NK-92 (cell line): ENCODE data around the gene SLC35G6.
"Not testable (repeated sequence)": the region's sequence is repeated elsewhere in the genome, so short reads cannot be mapped to it uniquely, and the experiment has no call there.

ENCODE experiments used
- DNase-seq: peaks from one replicate; lab custom pipeline; 2025; ENCODE audit not compliant: unreplicated experiment; lab: John Stamatoyannopoulos, UW

Gene SLC35G6

GRCh38 chr17:7460850-7461660, 20.2 kb upstream of the SLC35G6 start:
- DNase-seq, result no peak

DNA sequence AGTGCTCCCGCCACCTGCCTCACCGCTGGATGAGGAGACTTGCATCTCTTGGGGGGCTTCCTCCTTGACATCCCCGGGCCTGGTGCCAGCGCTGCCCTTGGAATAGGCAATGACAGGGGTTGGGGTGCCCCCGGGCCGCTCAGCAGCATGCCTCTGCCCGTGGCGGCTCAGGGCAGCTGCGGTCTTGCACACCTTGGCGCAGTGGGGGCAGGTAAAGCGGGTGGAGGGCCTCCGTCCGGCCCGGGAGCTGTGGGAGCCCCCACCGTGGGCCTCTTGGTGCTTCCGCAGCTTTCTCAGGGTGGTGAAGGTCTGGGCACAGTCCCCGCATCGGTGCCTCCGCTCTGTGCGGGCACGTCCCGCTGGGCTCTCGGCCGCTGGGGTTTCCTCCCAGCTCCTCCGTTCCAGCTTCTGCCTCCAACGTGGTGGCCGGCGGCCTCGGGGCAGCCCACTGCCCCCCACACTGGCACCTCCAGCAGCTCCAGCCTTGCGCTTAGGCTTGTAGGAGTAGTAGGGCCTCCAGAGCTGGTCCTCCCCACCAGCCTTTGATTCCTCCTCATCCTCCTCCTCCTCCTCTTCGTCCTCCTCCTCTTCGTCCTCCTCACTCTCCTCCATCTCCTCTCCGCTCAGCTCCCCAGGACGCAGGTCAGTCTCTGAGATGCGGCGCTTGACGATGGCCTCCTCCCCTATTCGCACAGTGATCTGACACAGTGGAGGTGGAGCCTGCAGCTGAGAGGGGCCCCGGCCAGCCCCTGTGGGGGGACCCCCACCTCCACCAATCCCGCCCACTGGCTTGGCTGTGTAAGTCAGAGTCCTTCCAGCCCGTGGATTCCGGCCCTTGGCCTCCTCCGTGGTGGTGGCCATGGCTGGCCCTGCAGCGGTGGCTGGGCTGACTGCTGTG, 18.5 kb upstream of the SLC35G6 start:
- DNase-seq, result no peak

- no peak for DNase-seq
These were observed 17.8 kb upstream of the SLC35G6 start for GRCh38 chr17:7463372-7463846.

GRCh38 chr17:7464081-7464480, 17.2 kb upstream of the SLC35G6 start:
- no peak for DNase-seq

- no peak for DNase-seq
These were observed 15.5 kb upstream of the SLC35G6 start for GRCh38 chr17:7465597-7466275.

DNA sequence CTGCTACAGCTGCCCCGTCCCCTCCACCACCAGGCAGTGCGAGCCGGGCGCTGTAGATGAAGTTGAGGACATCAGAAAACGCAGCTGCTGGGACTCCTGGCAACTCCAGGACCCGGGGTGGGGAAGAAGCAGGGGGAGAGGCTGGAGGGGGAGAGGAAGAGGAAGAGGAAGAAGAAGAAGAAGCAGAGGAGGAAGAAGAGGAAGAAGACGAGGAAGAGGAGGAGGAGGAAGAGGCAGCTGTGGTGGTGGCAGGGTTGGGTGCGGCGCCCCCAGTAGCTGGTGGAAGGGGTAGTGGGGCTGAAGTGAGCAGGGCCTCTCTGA, 15.0 kb upstream of the SLC35G6 start:
- no peak for DNase-seq

DNA sequence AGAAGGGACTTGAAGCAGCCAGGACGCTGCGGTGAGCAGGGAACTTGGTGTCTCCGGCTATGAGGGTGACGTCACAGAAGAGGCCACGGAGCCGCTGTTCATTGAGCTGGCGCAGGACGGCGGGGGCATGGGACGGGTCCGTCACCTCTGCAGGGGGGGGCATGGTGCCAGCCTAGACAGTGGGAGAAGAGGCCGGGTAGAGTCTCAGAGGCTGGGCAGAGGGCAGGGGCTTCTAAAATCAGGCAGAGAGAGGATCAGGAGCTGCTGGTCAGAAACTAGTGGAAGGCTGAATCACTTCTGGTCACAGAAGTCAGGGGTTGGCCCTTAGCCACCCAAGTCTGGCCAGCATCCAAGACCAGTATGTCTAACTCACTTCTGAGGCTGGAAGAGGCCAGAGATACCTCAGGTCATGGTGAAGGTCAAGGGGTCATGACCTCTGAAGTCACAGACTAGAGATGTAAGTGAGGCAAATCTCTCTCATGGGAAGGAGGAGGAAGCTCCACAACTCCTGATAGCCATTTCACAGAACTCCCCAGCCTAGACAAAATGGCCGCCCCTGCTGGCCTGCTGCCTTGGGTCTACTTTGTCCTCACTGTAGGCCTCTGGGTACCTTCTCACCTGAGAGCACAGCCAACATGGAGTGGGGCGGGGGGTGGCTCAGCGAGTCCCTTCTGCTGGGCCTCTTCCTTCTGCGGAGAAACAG, 14.5 kb upstream of the SLC35G6 start:
- no peak for DNase-seq

GRCh38 chr17:7467498-7467897, 13.7 kb upstream of the SLC35G6 start:
- no peak for DNase-seq

GRCh38 chr17:7468290-7468689, 13.0 kb upstream of the SLC35G6 start:
- no peak for DNase-seq

DNA sequence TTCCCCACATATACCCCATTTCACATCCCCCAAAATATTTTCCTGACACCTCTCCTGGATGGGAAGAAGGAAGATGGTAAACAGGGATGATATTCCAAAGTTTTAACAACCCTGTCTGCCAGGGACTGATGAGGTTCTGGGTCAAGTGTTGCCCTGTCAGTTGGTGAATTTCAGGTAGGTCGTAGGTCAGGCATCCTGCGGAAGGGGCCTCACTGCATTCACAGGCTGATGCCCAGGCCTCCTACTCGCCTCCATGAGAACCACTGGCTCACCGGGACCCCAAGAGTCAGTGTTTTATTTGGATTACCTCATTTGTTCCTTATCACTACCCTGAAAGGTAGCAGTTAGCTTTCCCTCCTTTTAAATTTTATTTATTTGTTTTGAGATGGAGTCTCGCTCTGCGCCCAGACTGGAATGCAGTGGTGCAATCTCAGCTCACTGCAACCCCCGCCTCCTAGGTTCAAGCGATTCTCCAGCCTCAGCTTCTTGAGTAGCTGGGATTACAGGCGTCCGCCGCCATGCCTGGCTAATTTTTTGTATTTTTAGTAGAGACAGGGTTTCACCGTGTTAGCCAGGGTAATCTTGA, 12.3 kb upstream of the SLC35G6 start:
- no peak for DNase-seq

DNA sequence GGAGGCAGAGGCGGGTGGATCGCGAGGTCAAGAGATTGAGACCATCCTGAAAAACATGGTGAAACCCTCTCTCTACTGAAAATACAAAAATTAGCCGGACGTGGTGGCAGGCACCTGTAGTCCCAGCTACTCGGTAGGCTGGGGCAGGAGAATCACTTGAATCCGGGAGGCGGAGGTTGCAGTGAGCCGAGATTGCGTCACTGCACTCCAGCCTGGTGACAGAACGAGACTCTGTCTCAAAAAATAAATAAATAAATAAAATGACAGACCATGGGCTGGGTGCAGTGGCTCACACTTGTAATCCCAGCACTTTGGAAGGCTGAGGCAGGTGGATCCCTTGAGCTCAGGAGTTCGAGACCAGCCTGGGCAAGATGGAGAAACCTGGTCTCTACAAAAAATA, 11.4 kb upstream of the SLC35G6 start:
- DNase-seq, result not testable (repeated sequence)

GRCh38 chr17:7470457-7470973, 10.7 kb upstream of the SLC35G6 start:
- not testable (repeated sequence) for DNase-seq

DNA sequence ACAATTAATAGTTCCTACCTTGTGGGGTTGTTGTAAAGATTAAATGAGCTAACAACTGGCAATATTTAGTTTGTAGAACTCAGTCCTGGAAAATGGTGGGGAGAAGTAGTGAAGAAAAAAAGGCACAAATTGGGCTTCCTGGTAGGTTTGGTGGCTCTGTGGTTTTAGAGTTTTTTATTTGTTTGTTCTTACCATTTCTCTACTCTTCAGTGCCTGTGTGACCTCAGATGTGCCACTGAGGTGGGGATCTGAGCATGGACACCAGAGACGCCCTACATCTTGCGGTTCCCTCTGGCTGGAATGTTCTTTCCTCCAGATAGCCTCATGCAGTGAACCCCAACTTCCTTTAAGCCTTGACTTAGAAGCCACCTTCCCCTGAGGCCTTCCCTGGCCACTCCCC, 9.5 kb upstream of the SLC35G6 start:
- DNase-seq, result no peak

- DNase-seq, result not testable (repeated sequence)
These were observed 6.5 kb upstream of the SLC35G6 start for GRCh38 chr17:7474767-7475166.

DNA sequence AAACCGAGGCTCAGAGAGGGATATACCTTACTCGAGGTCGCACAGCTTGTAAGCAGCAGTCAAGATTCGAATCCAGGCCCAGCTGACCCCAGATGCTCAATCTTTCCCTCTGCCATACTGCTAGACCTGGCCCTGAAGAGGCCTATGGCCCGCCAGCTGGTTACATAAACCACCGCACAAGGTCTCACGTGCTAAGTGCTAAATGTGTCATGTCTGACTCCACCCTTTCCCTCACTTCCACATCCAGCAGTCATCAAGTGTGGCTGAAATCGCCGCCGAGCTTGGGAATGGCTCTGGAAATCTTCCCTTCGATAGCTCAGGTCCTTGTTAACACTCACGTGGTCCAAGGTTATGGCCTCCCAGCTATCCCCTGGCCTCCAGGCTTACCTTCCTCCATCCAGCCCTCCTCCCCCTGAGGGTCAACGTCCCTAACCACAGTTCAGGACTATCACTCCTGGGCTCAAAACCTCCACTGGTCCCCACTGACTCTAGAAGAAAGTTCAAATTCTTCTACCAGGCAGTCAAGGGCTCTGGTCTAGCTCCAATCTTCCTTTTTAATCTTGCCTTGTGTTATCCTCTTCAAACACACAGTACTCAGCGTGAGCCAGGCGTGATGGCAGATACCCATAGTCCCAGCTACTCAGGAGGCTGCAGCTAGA, 5.4 kb upstream of the SLC35G6 start:
- DNase-seq, result no peak

DNA sequence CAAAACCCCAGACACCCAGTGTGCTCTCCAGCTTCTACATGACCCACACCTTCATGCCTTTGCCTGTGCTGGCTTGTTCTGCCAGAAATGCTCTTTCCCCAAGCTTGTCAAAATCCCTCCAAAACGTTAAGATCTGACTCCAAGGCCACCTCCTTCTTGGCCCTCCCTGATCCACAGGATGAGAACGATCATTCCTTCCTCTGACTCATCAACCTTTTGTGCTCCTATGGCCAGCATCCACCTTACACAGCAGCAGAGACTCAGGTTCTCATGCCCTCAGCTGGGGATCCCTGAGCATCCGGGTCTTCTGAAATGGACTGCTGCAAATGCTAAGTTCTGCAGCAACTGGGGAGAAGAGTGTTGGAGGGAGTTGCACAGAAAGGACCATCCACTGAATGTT, 4.8 kb upstream of the SLC35G6 start:
- no peak for DNase-seq

GRCh38 chr17:7476951-7477350, 4.3 kb upstream of the SLC35G6 start:
- DNase-seq, result no peak

DNA sequence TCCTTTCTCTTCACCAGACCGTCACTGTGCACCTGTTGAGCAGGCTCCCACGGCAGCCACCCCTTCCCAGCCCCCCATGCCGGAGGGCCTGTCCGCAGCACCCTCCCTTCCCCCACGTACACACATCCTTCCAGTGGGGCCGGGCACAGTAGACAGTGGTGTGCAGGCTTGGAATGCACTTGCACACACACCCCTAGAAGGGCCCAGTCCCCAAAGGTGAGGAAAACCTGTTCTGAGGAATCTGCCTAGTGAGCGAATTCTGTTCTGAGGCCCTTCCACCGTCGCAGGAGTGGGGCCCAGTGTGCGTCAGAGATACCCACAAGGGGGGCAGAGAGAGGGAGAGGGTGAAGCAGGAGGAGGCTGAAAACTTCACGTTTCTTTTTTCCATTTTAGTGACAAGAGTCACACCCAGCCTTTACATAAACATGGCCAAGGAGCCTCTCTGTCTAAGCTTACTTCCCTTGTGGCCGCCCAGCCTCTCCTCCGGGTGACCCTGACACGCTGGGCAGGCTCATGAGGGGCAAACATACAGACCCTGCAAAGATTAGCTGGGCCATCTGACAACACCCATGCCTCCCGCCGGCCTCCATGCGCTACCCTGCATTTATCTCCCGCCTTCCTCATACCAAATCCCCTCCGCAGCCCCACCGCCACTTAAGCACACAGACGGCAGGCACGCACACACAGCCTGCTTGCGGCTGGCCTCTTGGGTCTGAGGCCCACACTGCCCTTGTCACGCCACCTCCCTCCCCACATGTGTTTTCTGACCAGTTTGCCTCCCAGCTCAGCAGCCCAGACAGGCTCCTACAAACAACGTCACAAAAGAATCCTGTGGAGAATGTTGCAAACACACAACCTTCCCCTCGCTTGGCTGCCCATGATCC, 3.6 kb upstream of the SLC35G6 start:
- DNase-seq, result no peak
